ENCODE measurements around the gene MPDU1.

MPDU1 gene

GRCh38 chr17:7583253-7584109, at the start of gene MPDU1:
TSS of gene MPDU1 (plus strand) at chr17:7583852. CDS start at chr17:7583863, 11 bp downstream.
- H3K4me3 ChIP-seq (ENCODE audit: low read depth, low read length): peak within 1 kb of the TSS; percentile 97
- peak within 1 kb of the TSS; percentile 100 for H3K4me2 ChIP-seq (ENCODE audit: low read length)
- H3K9me3 ChIP-seq (ENCODE audit: control insufficient read depth, low read length): no peaks in the 10 kb centered on the region
- H3K79me2 ChIP-seq: peaks cover 16% of the 10 kb centered on the region
- H3K4me1 ChIP-seq: peaks cover 16% of the 10 kb centered on the region
- TF ChIP-seq, protein P1, sequence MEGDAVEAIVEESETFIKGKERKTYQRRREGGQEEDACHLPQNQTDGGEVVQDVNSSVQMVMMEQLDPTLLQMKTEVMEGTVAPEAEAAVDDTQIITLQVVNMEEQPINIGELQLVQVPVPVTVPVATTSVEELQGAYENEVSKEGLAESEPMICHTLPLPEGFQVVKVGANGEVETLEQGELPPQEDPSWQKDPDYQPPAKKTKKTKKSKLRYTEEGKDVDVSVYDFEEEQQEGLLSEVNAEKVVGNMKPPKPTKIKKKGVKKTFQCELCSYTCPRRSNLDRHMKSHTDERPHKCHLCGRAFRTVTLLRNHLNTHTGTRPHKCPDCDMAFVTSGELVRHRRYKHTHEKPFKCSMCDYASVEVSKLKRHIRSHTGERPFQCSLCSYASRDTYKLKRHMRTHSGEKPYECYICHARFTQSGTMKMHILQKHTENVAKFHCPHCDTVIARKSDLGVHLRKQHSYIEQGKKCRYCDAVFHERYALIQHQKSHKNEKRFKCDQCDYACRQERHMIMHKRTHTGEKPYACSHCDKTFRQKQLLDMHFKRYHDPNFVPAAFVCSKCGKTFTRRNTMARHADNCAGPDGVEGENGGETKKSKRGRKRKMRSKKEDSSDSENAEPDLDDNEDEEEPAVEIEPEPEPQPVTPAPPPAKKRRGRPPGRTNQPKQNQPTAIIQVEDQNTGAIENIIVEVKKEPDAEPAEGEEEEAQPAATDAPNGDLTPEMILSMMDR (IDR thresholded peaks at IDR 0.05): no peak
- H3K36me3 ChIP-seq (ENCODE audit: control insufficient read depth, insufficient read depth, low read length): no peaks in the 10 kb centered on the region
- peak within 1 kb of the TSS; percentile 96 for H3K27ac ChIP-seq
- H2AFZ ChIP-seq: peak within 1 kb of the TSS; percentile 90
- H3K9ac ChIP-seq: peak within 1 kb of the TSS; percentile 16
- H3K27me3 ChIP-seq (ENCODE audit: control insufficient read depth, insufficient read depth, low read length): no peaks in the 10 kb centered on the region

DNA sequence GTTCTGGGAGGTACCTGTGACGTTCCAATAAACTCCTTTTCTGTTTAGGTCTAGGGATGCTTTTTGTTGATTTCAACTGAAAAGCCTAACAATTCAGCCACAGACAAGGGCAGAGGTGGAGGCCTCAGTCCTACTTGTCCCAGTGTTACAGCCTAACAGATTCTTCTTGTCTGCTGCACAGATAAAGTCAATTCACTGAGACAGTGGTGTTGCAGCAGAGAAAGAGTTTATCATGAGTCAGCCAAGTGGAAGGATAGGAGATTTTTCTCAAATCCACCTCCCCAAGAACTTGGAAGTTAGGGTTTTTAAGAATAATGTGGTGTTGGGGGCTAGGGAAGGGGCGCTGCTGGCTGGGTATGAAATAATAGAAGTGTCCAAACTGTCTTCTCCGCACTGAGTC, 45.6 kb upstream of the MPDU1 start:
- no peak overlapping the region for H2AFZ ChIP-seq
- no peak overlapping the region for H3K27ac ChIP-seq
- no peak overlapping the region for H3K9ac ChIP-seq
- no peaks in the 10 kb centered on the region for H3K79me2 ChIP-seq
- H3K27me3 ChIP-seq (ENCODE audit: control insufficient read depth, insufficient read depth, low read length): no peaks in the 10 kb centered on the region
- H3K4me2 ChIP-seq (ENCODE audit: low read length): no peak overlapping the region
- H3K4me3 ChIP-seq (ENCODE audit: low read depth, low read length): no peak overlapping the region
- TF ChIP-seq, protein P1 (IDR thresholded peaks at IDR 0.05): no peak
- H3K36me3 ChIP-seq (ENCODE audit: control insufficient read depth, insufficient read depth, low read length): no peaks in the 10 kb centered on the region
- H3K4me1 ChIP-seq: no peaks in the 10 kb centered on the region
- H3K9me3 ChIP-seq (ENCODE audit: control insufficient read depth, low read length): no peaks in the 10 kb centered on the region

- Histone ChIP-seq H3K27me3 (ENCODE audit: control insufficient read depth, insufficient read depth, low read length) (no peaks in the 10 kb centered on the region), H3K36me3 (ENCODE audit: control insufficient read depth, insufficient read depth, low read length) (no peaks in the 10 kb centered on the region), H3K9ac (no peak overlapping the region), H3K9me3 (ENCODE audit: control insufficient read depth, low read length) (no peaks in the 10 kb centered on the region), H3K27ac (no peak overlapping the region), H3K4me3 (ENCODE audit: low read depth, low read length) (no peak overlapping the region), H3K4me2 (ENCODE audit: low read length) (no peak overlapping the region), H2AFZ (no peak overlapping the region), H3K79me2 (no peaks in the 10 kb centered on the region), H3K4me1 (no peaks in the 10 kb centered on the region)
- TF ChIP-seq, protein P1 (IDR thresholded peaks at IDR 0.05): no peak
Measured at GRCh38 chr17:7538891-7539545, 44.6 kb upstream of the MPDU1 start.

DNA sequence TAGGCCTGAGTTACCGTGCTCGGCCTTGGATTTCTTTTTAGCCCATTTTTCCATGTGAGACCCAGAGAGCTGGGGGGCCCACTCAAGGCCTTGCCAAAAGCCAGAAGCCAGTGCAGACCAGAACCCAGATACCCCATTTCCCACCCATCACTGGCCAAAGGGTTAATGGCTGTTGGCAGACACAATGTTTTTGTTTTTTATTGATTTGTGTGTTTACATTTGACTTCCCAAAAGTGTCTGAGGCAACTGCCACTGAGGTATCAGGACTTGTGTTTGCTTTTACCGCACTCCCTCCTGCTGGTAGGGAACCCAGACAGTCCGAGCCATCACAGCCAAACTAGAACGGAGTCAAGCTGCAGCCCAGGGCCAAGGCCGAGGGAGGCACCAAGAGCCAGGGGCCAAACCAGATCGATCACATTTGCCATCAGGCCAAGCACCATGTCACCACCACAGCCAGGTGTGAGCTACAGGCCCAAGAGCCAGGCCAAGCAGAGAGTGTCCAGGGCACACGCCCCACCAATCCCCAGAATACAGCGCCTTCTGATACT, 42.5 kb upstream of the MPDU1 start:
- TF ChIP-seq, protein P1 (IDR thresholded peaks at IDR 0.05): no peak
- no peak overlapping the region for H3K4me2 ChIP-seq (ENCODE audit: low read length)

More for the DNA sequence above, 42.5 kb upstream of the MPDU1 start:
- Histone ChIP-seq H3K27ac (no peak overlapping the region), H3K4me3 (ENCODE audit: low read depth, low read length) (no peak overlapping the region), H3K9me3 (ENCODE audit: control insufficient read depth, low read length) (no peaks in the 10 kb centered on the region), H3K79me2 (no peaks in the 10 kb centered on the region), H3K4me1 (no peaks in the 10 kb centered on the region), H3K27me3 (ENCODE audit: control insufficient read depth, insufficient read depth, low read length) (no peaks in the 10 kb centered on the region), H3K36me3 (ENCODE audit: control insufficient read depth, insufficient read depth, low read length) (no peaks in the 10 kb centered on the region), H3K9ac (no peak overlapping the region), H2AFZ (no peak overlapping the region)
